Stimulated activated effector memory CD8-positive, alpha-beta T cell treated with anti-CD3 and anti-CD28 coated beads, Interleukin-12 subunit alpha, Interleukin-12 subunit beta, amount 100 ng/mL, for 72 hours (primary cell): ENCODE results near the gene TSHR.

Experiments used
- ATAC-seq: fragments of 150-1000 bp; cut with Tn5 transposase; 2 replicates; pipeline ENCODE4 v1.10.0; 2021
- DNase-seq, 2 donors: peaks; one replicate each; pipeline ENCODE4 v3.0.0; 2021 to 2022; ENCODE audit warnings: low spot score in 2 of 2
- H3K27ac Mint-ChIP-seq: one replicate; pipeline ENCODE4 v1.8.0; 2022; ENCODE audit warnings: mild to moderate bottlenecking, mixed read lengths
- H3K36me3 Mint-ChIP-seq: one replicate; pipeline ENCODE4 v1.8.0; 2022; ENCODE audit warnings: mild to moderate bottlenecking, mixed read lengths
- H3K4me1 Mint-ChIP-seq: one replicate; pipeline ENCODE4 v1.8.0; 2022; ENCODE audit warnings: mixed read lengths
- H3K4me3 Mint-ChIP-seq: one replicate; pipeline ENCODE4 v1.8.0; 2022; ENCODE audit warnings: mild to moderate bottlenecking, mixed read lengths
- H3K9me3 Mint-ChIP-seq: one replicate; pipeline ENCODE4 v1.8.0; 2022; ENCODE audit warnings: mixed read lengths

The TSHR gene

GRCh38 chr14:81176241-81176640, 220.8 kb downstream of the TSHR start:
- H3K36me3 Mint-ChIP-seq, result peaks cover 37% of the 10 kb centered on the region
- no peak for ATAC-seq
- DNase-seq, result no peak
- H3K9me3 Mint-ChIP-seq, result no peaks in the 10 kb centered on the region
- peak overlapping the region; percentile 55 for H3K27ac Mint-ChIP-seq
- peaks cover 9% of the 10 kb centered on the region for H3K4me1 Mint-ChIP-seq
- H3K4me3 Mint-ChIP-seq, result no peak overlapping the region

GRCh38 chr14:81177225-81177624, 221.8 kb downstream of the TSHR start:
- ATAC-seq (no peak), DNase-seq (no peak)
- Mint-ChIP-seq H3K9me3 (no peaks in the 10 kb centered on the region), H3K36me3 (peaks cover 46% of the 10 kb centered on the region), H3K4me1 (peaks cover 12% of the 10 kb centered on the region), H3K27ac (peak overlapping the region; percentile 55), H3K4me3 (peak overlapping the region; percentile 24)

GRCh38 chr14:81178063-81178462, 222.6 kb downstream of the TSHR start:
- H3K27ac Mint-ChIP-seq, result peak overlapping the region; percentile 55
- ATAC-seq (no peak), DNase-seq (no peak)
- H3K4me1 Mint-ChIP-seq, result peaks cover 20% of the 10 kb centered on the region
- H3K9me3 Mint-ChIP-seq, result no peaks in the 10 kb centered on the region
- peaks cover 55% of the 10 kb centered on the region for H3K36me3 Mint-ChIP-seq
- H3K4me3 Mint-ChIP-seq, result no peak overlapping the region

- H3K4me1 Mint-ChIP-seq, result peaks cover 23% of the 10 kb centered on the region
- H3K9me3 Mint-ChIP-seq, result no peaks in the 10 kb centered on the region
- no peak for ATAC-seq
- DNase-seq, result no peak
- peaks cover 70% of the 10 kb centered on the region for H3K36me3 Mint-ChIP-seq
- H3K27ac Mint-ChIP-seq, result no peak overlapping the region
- no peak overlapping the region for H3K4me3 Mint-ChIP-seq
Measured at GRCh38 chr14:81179631-81180030, 224.2 kb downstream of the TSHR start.

- Mint-ChIP-seq H3K27ac (peak overlapping the region; percentile 33), H3K4me3 (no peak overlapping the region)
- ATAC-seq, result peak; percentile 72
Measured at GRCh38 chr14:81187832-81188522, 232.6 kb downstream of the TSHR start.

GRCh38 chr14:81192594-81192993, 237.2 kb downstream of the TSHR start:
- DNase-seq (no peak), ATAC-seq (no peak)
- H3K4me3 Mint-ChIP-seq, result no peak overlapping the region
- peak overlapping the region; percentile 70 for H3K27ac Mint-ChIP-seq
- H3K4me1 Mint-ChIP-seq, result peaks cover 27% of the 10 kb centered on the region
- H3K9me3 Mint-ChIP-seq, result no peaks in the 10 kb centered on the region
- H3K36me3 Mint-ChIP-seq, result peaks cover 99% of the 10 kb centered on the region

More at GRCh38 chr14:81187832-81188522, 232.6 kb downstream of the TSHR start:
- DNase-seq, result no peak
- Mint-ChIP-seq H3K9me3 (no peaks in the 10 kb centered on the region), H3K36me3 (peaks cover 99% of the 10 kb centered on the region), H3K4me1 (peaks cover 33% of the 10 kb centered on the region)

- Mint-ChIP-seq H3K27ac (peak overlapping the region; percentile 10), H3K36me3 (peaks cover 100% of the 10 kb centered on the region), H3K9me3 (no peaks in the 10 kb centered on the region), H3K4me3 (no peak overlapping the region), H3K4me1 (peaks cover 19% of the 10 kb centered on the region)
- ATAC-seq (peak; percentile 92), DNase-seq (no peak)
Measured at GRCh38 chr14:81193924-81194633, 238.7 kb downstream of the TSHR start.
